GM23338 (cell line): Measurements from ENCODE around the gene STEAP2. TPM values are rescaled to one million over a fixed set of nuclear protein-coding genes. Genes with fewer than 3 reads are reported as not detected.

Experiments
- ATAC-seq: fragments of 200-7000 bp; cut with Tn5 transposase; 3 replicates; pipeline ENCODE4 v1.9.1; 2020
- DNase-seq: peaks from one replicate; pipeline ENCODE4 v3.0.0-alpha.2; 2015; ENCODE audit warnings: low spot score
- H2AFZ ChIP-seq: fragments of 200-600 bp; sonication (generic); 2 replicates; pipeline ENCODE4 v1.8.0; 2016; ENCODE audit warnings: antibody characterized with exemption, mild to moderate bottlenecking, moderate library complexity
- H3F3A ChIP-seq: fragments of 200-600 bp; sonication (generic); replicated peaks from 2 replicates; pipeline ENCODE4 v1.8.0; 2017; ENCODE audit warnings: antibody characterized with exemption, mixed run types, low read depth
- H3K27ac ChIP-seq: fragments of 200-600 bp; sonication (generic); 2 replicates; pipeline ENCODE4 v1.6.1; 2016; ENCODE audit warnings: low read depth
- H3K27me3 ChIP-seq: fragments of 200-600 bp; sonication (generic); 2 replicates; pipeline ENCODE4 v1.8.0; 2016; ENCODE audit warnings: mild to moderate bottlenecking, mixed run types, moderate library complexity; ENCODE audit not compliant: insufficient read depth
- H3K36me3 ChIP-seq: fragments of 200-600 bp; sonication (generic); 2 replicates; pipeline ENCODE4 v1.8.0; 2016; ENCODE audit warnings: mild to moderate bottlenecking; ENCODE audit not compliant: insufficient read depth
- H3K4me1 ChIP-seq: fragments of 200-600 bp; sonication (generic); 2 replicates; pipeline ENCODE4 v1.8.0; 2016; ENCODE audit warnings: mild to moderate bottlenecking, moderate library complexity; ENCODE audit not compliant: insufficient read depth
- H3K4me2 ChIP-seq: fragments of 200-600 bp; sonication (generic); 2 replicates; pipeline ENCODE4 v1.7.1; 2017; ENCODE audit warnings: mixed run types
- H3K4me3 ChIP-seq: fragments of 200-600 bp; sonication (generic); 2 replicates; pipeline ENCODE4 v1.6.1; 2016; ENCODE audit warnings: mixed run types
- H3K79me2 ChIP-seq: fragments of 200-600 bp; sonication (generic); replicated peaks from 2 replicates; pipeline ENCODE4 v1.8.0; 2017; ENCODE audit warnings: mild to moderate bottlenecking; ENCODE audit not compliant: insufficient read depth
- H3K9me2 ChIP-seq: fragments of 200-600 bp; sonication (generic); 2 replicates; pipeline ENCODE4 v1.8.0; 2017; ENCODE audit not compliant: insufficient read depth
- H4K20me1 ChIP-seq: fragments of 200-600 bp; sonication (generic); replicated peaks from 2 replicates; pipeline ENCODE4 v1.8.0; 2017; ENCODE audit warnings: mild to moderate bottlenecking; ENCODE audit not compliant: insufficient read depth
- H3K27ac Mint-ChIP-seq: 2 replicates; pipeline ENCODE4 v1.8.0; 2020; ENCODE audit warnings: inconsistent platforms, mild to moderate bottlenecking, moderate library complexity, mixed read lengths
- H3K27me3 Mint-ChIP-seq: 3 replicates; pipeline ENCODE4 v1.8.0; 2022; ENCODE audit warnings: low read depth, mild to moderate bottlenecking, moderate library complexity, mixed read lengths, inconsistent platforms; ENCODE audit not compliant: insufficient read depth, poor library complexity
- H3K36me3 Mint-ChIP-seq: 3 replicates; pipeline ENCODE4 v1.8.0; 2021; ENCODE audit warnings: low read depth, mild to moderate bottlenecking, inconsistent platforms, moderate library complexity, mixed read lengths
- H3K4me1 Mint-ChIP-seq: 3 replicates; pipeline ENCODE4 v1.8.0; 2020; ENCODE audit warnings: mild to moderate bottlenecking, inconsistent platforms, mixed read lengths
- H3K4me3 Mint-ChIP-seq: 3 replicates; pipeline ENCODE4 v1.8.0; 2021; ENCODE audit warnings: moderate library complexity, mild to moderate bottlenecking, inconsistent platforms, mixed read lengths
- H3K9me3 Mint-ChIP-seq: 3 replicates; pipeline ENCODE4 v1.8.0; 2020; ENCODE audit warnings: moderate library complexity, mild to moderate bottlenecking, inconsistent platforms, mixed read lengths
- CREB1 ChIP-seq: fragments of 250-450 bp; sonication (Bioruptor Pico); IDR thresholded peaks from 2 replicates; pipeline ENCODE4 v1.5.0; 2020; ENCODE audit warnings: low read depth, mild to moderate bottlenecking, moderate library complexity
- CTCF ChIP-seq, 2 experiments: fragments of 200-600 bp in 1 of 2; sonication (generic) in 1 of 2; conservative IDR thresholded peaks; 2 replicates each; pipeline versions ENCODE4 v1.5.1 to v1.6.1; 2016 to 2017; ENCODE audit warnings: antibody characterized with exemption in 2 of 2, low read depth in 2 of 2, mild to moderate bottlenecking in 2 of 2, moderate library complexity in 1 of 2
- ETS1 ChIP-seq: IDR thresholded peaks from 2 replicates; pipeline ENCODE4 v1.6.1; 2016; ENCODE audit warnings: antibody characterized with exemption
- EZH2 ChIP-seq: fragments of 200-600 bp; sonication (generic); IDR thresholded peaks from one replicate; pipeline ENCODE4 v1.8.0; 2017; ENCODE audit warnings: antibody characterized with exemption, mild to moderate bottlenecking, low read depth; ENCODE audit not compliant: unreplicated experiment
- EZH2phosphoT487 ChIP-seq: fragments of 200-600 bp; sonication (generic); IDR thresholded peaks from one replicate; pipeline ENCODE4 v1.8.1; 2018; ENCODE audit warnings: antibody characterized with exemption; ENCODE audit not compliant: unreplicated experiment
- JUNB ChIP-seq: IDR thresholded peaks from one replicate; pipeline ENCODE4 v1.6.1; 2016; ENCODE audit warnings: antibody characterized with exemption; ENCODE audit not compliant: unreplicated experiment
- NANOG ChIP-seq: IDR thresholded peaks from 2 replicates; pipeline ENCODE4 v1.6.1; 2016; ENCODE audit warnings: antibody characterized with exemption, borderline replicate concordance
- polyA plus RNA-seq: library from polyadenylated mRNA; unstranded; fragments of >200 nt; fragmentation: Nextera tagmentation; extraction: Ambion mirVana; gene quantifications from 2 replicates; pipeline ENCODE4 v1.2.1, GENCODE V29; 2016
- total RNA-seq: library from RNA; depleted of rRNA; stranded (reverse); fragments of >200 nt; shearing (Covaris generic); gene quantifications from 2 replicates; pipeline ENCODE4 v1.2.3, GENCODE V29; 2014

STEAP2 gene
- total and polyA plus RNA-seq, 2 experiments from 2014 or later, result 13.1 to 22.0 TPM

GRCh38 chr7:90232430-90232829, 20.9 kb downstream of the STEAP2 start:
- Histone ChIP-seq H3K27ac (no peak overlapping the region), H3K4me3 (no peak overlapping the region), H3K4me2 (no peak overlapping the region), H4K20me1 (no peaks in the 10 kb centered on the region), H3K9me2 (no peaks in the 10 kb centered on the region), H3K27me3 (no peaks in the 10 kb centered on the region), H2AFZ (no peak overlapping the region), H3K36me3 (no peaks in the 10 kb centered on the region), H3K4me1 (peaks cover 11% of the 10 kb centered on the region), H3K79me2 (no peaks in the 10 kb centered on the region), H3F3A (no peaks in the 10 kb centered on the region)
- H3K4me1 Mint-ChIP-seq, result peaks cover 11% of the 10 kb centered on the region
- ATAC-seq (no peak), DNase-seq (no peak)
- no peaks in the 10 kb centered on the region; the same call in 1 of the 3 replicates for H3K36me3 Mint-ChIP-seq
- no peaks in the 10 kb centered on the region for H3K27me3 Mint-ChIP-seq
- H3K27ac Mint-ChIP-seq, result no peak overlapping the region
- no peaks in the 10 kb centered on the region for H3K9me3 Mint-ChIP-seq
- no peak for TF ChIP-seq CREB1 (CRISPR knock-in tag)
- TF ChIP-seq CTCF (conservative IDR thresholded peaks at IDR 0.05; ENCODE audit: low read depth in 2 of 2), result no peak
- H3K4me3 Mint-ChIP-seq, result no peak overlapping the region

GRCh38 chr7:90233569-90233968, 22.0 kb downstream of the STEAP2 start:
- H2AFZ ChIP-seq, result no peak overlapping the region
- H3K79me2 ChIP-seq, result no peaks in the 10 kb centered on the region
- H3K4me1 Mint-ChIP-seq, result peaks cover 8% of the 10 kb centered on the region
- DNase-seq, result no peak
- no peaks in the 10 kb centered on the region for H4K20me1 ChIP-seq
- H3K4me1 ChIP-seq, result peaks cover 11% of the 10 kb centered on the region
- H3F3A ChIP-seq, result no peaks in the 10 kb centered on the region
- H3K4me2 ChIP-seq, result no peak overlapping the region
- no peak overlapping the region for H3K27ac Mint-ChIP-seq
- TF ChIP-seq ETS1 (no peak), EZH2 (no peak), NANOG (no peak), CTCF (conservative IDR thresholded peaks at IDR 0.05; ENCODE audit: low read depth in 2 of 2) (no peak), CREB1 (CRISPR knock-in tag) (no peak), EZH2phosphoT487 (no peak), JUNB (no peak)
- H3K9me3 Mint-ChIP-seq, result no peaks in the 10 kb centered on the region
- no peak overlapping the region for H3K27ac ChIP-seq
- no peaks in the 10 kb centered on the region for H3K27me3 Mint-ChIP-seq
- no peak overlapping the region for H3K4me3 ChIP-seq
- no peaks in the 10 kb centered on the region for H3K27me3 ChIP-seq
- H3K36me3 ChIP-seq, result no peaks in the 10 kb centered on the region
- no peaks in the 10 kb centered on the region for H3K9me2 ChIP-seq
- H3K4me3 Mint-ChIP-seq, result no peak overlapping the region
- no peaks in the 10 kb centered on the region; the same call in 2 of the 3 replicates for H3K36me3 Mint-ChIP-seq
- no peak for ATAC-seq
